ENCODE results near the gene NOG. TPM values are rescaled to one million over a fixed set of nuclear protein-coding genes. Genes with fewer than 3 reads are reported as not detected.

NOG gene
- 2.3 TPM for total RNA-seq
- long read RNA-seq, partial matches to known transcripts: 0 of 2 reads
- long read RNA-seq, other reads (novel, unspliced or antisense): 0 of 2 reads

DNA sequence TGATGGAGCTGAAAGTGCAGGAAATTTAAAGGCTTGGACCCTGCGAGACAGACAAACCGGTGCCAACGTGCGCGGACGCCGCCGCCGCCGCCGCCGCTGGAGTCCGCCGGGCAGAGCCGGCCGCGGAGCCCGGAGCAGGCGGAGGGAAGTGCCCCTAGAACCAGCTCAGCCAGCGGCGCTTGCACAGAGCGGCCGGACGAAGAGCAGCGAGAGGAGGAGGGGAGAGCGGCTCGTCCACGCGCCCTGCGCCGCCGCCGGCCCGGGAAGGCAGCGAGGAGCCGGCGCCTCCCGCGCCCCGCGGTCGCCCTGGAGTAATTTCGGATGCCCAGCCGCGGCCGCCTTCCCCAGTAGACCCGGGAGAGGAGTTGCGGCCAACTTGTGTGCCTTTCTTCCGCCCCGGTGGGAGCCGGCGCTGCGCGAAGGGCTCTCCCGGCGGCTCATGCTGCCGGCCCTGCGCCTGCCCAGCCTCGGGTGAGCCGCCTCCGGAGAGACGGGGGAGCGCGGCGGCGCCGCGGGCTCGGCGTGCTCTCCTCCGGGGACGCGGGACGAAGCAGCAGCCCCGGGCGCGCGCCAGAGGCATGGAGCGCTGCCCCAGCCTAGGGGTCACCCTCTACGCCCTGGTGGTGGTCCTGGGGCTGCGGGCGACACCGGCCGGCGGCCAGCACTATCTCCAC, at the start of gene NOG:
TSS of gene NOG (plus strand) at position 54 of the 674 bp plus-strand sequence. CDS start at position 579, 525 bp downstream.
- Histone ChIP-seq H3K4me1 (peaks cover 28% of the 10 kb centered on the region), H3K4me3 (peak within 1 kb of the TSS; percentile 58), H3K9me3 (no peaks in the 10 kb centered on the region), H3K36me3 (no peaks in the 10 kb centered on the region), H3K27ac (peak within 1 kb of the TSS; percentile 47), H3K27me3 (peaks cover 57% of the 10 kb centered on the region)
- DNase-seq (peak; percentile 85), ATAC-seq (peak; percentile 80)
- intact Hi-C loops (cut with DNase I): loop anchor here (10.0 kb wide), 1 partner anchor 121 kb away; no protein-coding TSS in a partner anchor
- TF ChIP-seq CTCF (IDR thresholded peaks at IDR 0.05): no peak

DNA sequence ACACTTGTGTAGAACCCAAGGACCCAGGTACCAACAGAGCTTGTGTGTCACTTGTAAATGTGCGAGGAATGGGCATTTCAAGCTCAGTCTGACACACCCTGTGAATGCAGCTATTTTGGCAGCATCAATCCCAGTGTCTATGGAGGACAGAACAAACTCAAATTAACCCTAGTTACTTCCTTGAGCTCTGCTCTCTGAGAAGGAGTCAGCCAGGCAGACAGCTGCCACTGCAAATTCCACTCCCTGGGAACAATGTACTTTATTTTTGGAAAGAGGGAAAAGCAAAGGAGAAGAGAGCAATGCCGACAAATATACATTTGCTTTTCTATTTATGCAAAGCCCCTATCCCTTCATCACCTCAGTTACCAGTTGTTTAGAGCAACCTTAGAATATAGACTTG, 48.4 kb upstream of the NOG start:
- Histone ChIP-seq H3K4me3 (no peak overlapping the region), H3K27ac (no peak overlapping the region), H3K4me1 (no peaks in the 10 kb centered on the region), H3K36me3 (no peaks in the 10 kb centered on the region), H3K9me3 (no peaks in the 10 kb centered on the region), H3K27me3 (peaks cover 4% of the 10 kb centered on the region)
- intact Hi-C loops (cut with DNase I): no loop called here
- DNase-seq (no peak), ATAC-seq (no peak)
- no peak for TF ChIP-seq CTCF (IDR thresholded peaks at IDR 0.05)

DNA sequence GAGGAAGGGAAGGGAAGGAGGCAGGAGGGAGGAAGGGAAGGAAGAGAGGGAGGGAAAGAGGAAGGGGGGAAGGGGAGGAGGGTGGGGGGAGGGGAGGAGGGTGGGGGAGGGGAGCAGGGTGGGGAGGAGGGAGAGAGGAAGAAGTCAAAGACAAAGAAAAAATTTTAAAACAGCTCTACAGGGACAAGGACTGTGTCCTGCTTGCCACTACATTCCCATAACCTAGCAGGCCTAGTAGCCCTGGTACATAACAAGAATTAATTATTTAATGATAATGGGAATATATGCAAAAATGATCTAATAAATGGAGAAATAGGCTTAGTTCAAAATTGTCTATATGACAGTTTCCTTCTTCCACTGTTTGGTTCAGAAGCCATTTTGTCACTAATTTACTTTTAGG, 47.6 kb upstream of the NOG start:
- H3K9me3 ChIP-seq: no peaks in the 10 kb centered on the region
- DNase-seq: no peak
- no peak for ATAC-seq
- no peaks in the 10 kb centered on the region for H3K36me3 ChIP-seq
- no peak overlapping the region for H3K4me3 ChIP-seq
- no peaks in the 10 kb centered on the region for H3K4me1 ChIP-seq
- no peak for TF ChIP-seq CTCF (IDR thresholded peaks at IDR 0.05)
- intact Hi-C loops (cut with DNase I): no loop called here
- no peak overlapping the region for H3K27ac ChIP-seq
- peaks cover 4% of the 10 kb centered on the region for H3K27me3 ChIP-seq

DNA sequence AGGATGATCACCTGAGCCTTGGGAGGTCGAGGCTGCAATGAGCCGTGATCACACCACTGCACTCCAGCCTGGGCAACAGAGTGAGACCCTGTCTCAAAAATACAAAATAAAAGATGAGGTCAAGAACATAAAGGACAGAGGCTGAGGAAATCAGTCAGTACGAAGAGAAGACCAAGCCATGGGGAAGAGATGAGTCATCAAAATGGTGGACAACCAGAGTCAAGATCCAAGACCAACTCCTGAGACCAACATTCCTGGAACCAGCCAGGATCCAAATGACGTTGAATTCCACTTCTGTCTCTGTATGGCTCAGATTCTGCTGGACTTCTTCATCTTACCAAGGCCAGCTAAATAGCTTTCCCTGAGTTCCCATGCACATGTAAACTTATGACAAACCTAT, 44.8 kb upstream of the NOG start:
- DNase-seq (no peak), ATAC-seq (no peak)
- Histone ChIP-seq H3K4me1 (no peaks in the 10 kb centered on the region), H3K27me3 (no peaks in the 10 kb centered on the region), H3K4me3 (no peak overlapping the region), H3K27ac (no peak overlapping the region), H3K36me3 (no peaks in the 10 kb centered on the region), H3K9me3 (no peaks in the 10 kb centered on the region)
- no peak for TF ChIP-seq CTCF (IDR thresholded peaks at IDR 0.05)
- intact Hi-C loops (cut with DNase I): no loop called here

DNA sequence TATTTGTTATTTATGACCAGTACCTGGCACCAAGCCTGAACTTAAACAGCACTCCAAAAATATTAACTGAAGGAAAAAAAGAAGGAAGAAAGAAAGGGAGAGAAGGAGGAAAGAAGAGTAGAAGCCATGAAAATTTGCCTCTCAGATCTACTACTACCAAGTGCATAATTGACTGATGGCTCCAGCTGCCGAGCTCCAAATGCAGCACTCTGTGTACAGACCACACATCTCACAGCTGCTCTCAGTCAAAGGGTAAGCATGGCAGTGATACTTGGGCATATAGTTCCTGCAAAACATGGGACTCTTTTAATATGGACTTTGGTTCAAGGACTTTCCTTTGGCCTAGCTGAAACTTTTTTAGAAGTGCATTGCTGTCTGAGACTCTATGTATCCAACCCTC, 44.0 kb upstream of the NOG start:
- no peak for TF ChIP-seq CTCF (IDR thresholded peaks at IDR 0.05)
- DNase-seq (no peak), ATAC-seq (no peak)
- H3K27me3 ChIP-seq: no peaks in the 10 kb centered on the region
- no peak overlapping the region for H3K27ac ChIP-seq
- H3K4me1 ChIP-seq: no peaks in the 10 kb centered on the region
- H3K9me3 ChIP-seq: no peaks in the 10 kb centered on the region
- intact Hi-C loops (cut with DNase I): no loop called here
- H3K4me3 ChIP-seq: no peak overlapping the region
- no peaks in the 10 kb centered on the region for H3K36me3 ChIP-seq
